ENCODE measurements around the gene WNT7B.
A peak's percentile ranks its signal among the peaks of the same experiment; 100 is the strongest.

The WNT7B gene

GRCh38 chr22:45977003-45977411 lies at the start of gene WNT7B:
Gene WNT7B (minus strand): TSS chr22:45977162. CDS start chr22:45976754, 408 bp downstream.
- peak within 1 kb of the TSS; percentile 9 for H3K4me3 ChIP-seq (ENCODE audit: low read depth, low read length)
- in situ Hi-C loops (cut with HindIII; ENCODE audit: low pct_ligation_motif_present, low sequenced_read_pairs), result no loop called here
- peaks cover 54% of the 10 kb centered on the region for H3K27me3 ChIP-seq (replicated peaks)
- DNase-seq, result no peak
- H3K36me3 ChIP-seq (replicated peaks), result no peaks in the 10 kb centered on the region
- TF ChIP-seq, protein P1, sequence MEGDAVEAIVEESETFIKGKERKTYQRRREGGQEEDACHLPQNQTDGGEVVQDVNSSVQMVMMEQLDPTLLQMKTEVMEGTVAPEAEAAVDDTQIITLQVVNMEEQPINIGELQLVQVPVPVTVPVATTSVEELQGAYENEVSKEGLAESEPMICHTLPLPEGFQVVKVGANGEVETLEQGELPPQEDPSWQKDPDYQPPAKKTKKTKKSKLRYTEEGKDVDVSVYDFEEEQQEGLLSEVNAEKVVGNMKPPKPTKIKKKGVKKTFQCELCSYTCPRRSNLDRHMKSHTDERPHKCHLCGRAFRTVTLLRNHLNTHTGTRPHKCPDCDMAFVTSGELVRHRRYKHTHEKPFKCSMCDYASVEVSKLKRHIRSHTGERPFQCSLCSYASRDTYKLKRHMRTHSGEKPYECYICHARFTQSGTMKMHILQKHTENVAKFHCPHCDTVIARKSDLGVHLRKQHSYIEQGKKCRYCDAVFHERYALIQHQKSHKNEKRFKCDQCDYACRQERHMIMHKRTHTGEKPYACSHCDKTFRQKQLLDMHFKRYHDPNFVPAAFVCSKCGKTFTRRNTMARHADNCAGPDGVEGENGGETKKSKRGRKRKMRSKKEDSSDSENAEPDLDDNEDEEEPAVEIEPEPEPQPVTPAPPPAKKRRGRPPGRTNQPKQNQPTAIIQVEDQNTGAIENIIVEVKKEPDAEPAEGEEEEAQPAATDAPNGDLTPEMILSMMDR (IDR thresholded peaks at IDR 0.05; ENCODE audit: low read depth, low read length, missing control alignments), result no peak
- no peak within 1 kb of the TSS for H3K27ac ChIP-seq

DNA sequence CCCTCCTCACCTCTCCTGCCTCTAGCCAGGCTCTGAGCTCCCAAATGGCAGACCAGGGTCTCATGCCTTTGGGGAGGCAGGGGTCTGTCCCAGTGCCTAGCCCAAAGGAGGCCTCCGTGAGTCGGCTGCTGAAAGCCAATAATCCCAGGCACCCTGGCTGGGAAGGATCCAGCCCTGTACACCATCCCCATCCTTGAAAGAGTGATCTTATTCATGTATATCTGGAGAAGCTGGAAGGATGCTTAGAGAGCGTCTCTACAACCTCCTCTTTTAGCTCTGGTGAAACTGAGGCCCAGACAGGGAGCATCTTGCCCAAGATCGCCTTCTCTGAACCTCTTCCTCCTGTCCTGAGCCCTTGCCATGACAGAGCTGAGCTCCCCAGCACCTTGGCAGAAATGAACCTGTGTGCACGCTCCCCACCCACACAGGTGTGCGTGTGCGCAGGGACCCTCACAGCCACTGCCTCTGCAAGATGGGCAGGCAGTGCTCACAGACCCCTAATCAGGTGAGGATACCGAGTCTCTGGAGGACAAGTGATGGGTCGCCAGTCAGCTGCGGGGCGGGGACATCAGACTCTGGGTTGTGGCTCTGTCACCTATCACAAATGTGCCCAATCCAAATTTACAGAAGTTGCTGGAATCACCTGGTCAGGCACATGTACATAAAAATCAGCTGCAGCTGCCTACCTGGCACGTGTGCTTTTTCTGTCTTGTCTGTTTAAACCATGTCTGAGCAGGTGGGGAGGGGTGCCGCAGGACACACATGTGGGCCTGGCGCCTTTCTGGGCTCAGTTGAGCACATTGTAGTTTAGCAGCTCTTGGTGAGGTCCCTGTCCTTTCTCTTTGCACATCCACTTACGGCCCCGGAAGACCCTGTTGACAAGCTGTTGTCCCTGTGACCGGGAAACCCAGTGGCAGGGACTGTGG lies 49.3 kb upstream of the WNT7B start:
- H3K36me3 ChIP-seq (replicated peaks), result no peaks in the 10 kb centered on the region
- no peak for DNase-seq
- TF ChIP-seq, protein P1 (IDR thresholded peaks at IDR 0.05; ENCODE audit: low read depth, low read length, missing control alignments), result no peak
- peaks cover 3% of the 10 kb centered on the region for H3K27me3 ChIP-seq (replicated peaks)
- H3K4me3 ChIP-seq (ENCODE audit: low read depth, low read length), result no peak overlapping the region
- in situ Hi-C loops (cut with HindIII; ENCODE audit: low pct_ligation_motif_present, low sequenced_read_pairs), result no loop called here
- H3K27ac ChIP-seq, result no peak overlapping the region

DNA sequence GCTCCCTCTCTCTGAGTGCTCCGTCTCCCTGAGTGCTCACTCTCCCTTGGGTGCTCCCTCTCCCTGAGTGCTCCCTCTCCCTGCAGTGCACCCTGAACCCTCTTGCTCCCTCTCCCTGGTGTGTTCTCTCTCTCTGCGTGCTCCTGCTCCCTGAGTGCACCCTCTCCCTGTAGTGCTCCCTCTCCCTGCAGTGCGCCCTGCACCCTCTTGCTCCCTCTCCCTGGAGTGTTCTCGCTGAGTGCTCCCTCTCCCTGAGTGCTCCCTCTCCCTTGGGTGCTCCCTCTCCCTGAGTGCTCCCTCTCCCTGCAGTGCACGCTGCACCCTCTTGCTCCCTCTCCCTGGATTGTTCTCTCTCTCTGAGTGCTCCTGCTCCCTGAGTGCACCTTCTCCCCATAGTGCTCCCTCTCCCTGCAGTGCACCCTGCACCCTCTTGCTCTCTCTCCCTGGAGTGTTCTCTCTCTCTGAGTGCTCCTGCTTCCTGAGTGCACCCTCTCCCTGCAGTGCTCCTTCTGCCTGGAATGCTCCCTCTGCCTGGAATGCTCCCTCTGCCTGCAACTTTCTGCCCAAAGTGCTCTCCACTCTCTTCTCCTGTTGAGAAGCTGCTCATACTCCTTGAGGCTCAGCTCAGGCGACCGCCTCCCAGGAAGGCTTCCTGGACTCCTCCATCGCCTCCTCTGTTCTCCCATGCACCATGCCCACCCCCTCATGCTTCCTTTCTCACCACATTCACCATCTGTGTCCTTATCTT lies 48.4 kb upstream of the WNT7B start:
- Histone ChIP-seq H3K27ac (no peak overlapping the region), H3K4me3 (ENCODE audit: low read depth, low read length) (no peak overlapping the region), H3K36me3 (replicated peaks) (no peaks in the 10 kb centered on the region), H3K27me3 (replicated peaks) (peaks cover 3% of the 10 kb centered on the region)
- in situ Hi-C loops (cut with HindIII; ENCODE audit: low pct_ligation_motif_present, low sequenced_read_pairs), result no loop called here
- TF ChIP-seq, protein P1 (IDR thresholded peaks at IDR 0.05; ENCODE audit: low read depth, low read length, missing control alignments), result no peak
- DNase-seq, result no peak

GRCh38 chr22:46024136-46024840 lies 47.3 kb upstream of the WNT7B start:
- DNase-seq, result no peak
- Histone ChIP-seq H3K27ac (no peak overlapping the region), H3K27me3 (replicated peaks) (peaks cover 3% of the 10 kb centered on the region), H3K36me3 (replicated peaks) (no peaks in the 10 kb centered on the region), H3K4me3 (ENCODE audit: low read depth, low read length) (no peak overlapping the region)
- in situ Hi-C loops (cut with HindIII; ENCODE audit: low pct_ligation_motif_present, low sequenced_read_pairs), result no loop called here
- TF ChIP-seq, protein P1 (IDR thresholded peaks at IDR 0.05; ENCODE audit: low read depth, low read length, missing control alignments), result no peak

DNA sequence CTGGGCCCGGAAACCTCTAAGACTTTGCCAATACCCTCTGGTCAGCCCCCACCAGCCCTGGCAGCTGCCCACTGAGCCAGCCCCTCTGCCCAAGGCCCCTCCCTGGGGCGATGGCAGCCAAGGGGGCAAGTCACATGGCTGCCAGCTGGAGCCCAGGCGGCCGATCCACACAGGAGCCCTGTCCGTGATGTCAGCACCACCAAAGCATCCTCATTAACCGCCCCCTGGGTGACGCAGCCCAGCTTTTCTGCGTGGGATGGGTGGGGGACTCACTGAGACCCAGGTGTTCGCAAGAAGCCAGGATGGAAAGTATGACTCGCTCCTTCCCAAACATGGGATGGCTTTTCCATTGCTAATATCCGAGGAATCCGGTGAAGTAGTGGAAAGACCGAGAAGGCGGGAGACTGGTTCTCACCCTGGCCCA lies 46.6 kb upstream of the WNT7B start:
- no peak for DNase-seq
- H3K27ac ChIP-seq, result no peak overlapping the region
- H3K36me3 ChIP-seq (replicated peaks), result no peaks in the 10 kb centered on the region
- H3K27me3 ChIP-seq (replicated peaks), result peaks cover 3% of the 10 kb centered on the region
- in situ Hi-C loops (cut with HindIII; ENCODE audit: low pct_ligation_motif_present, low sequenced_read_pairs), result no loop called here
- no peak overlapping the region for H3K4me3 ChIP-seq (ENCODE audit: low read depth, low read length)
- TF ChIP-seq, protein P1 (IDR thresholded peaks at IDR 0.05; ENCODE audit: low read depth, low read length, missing control alignments), result no peak

Measured in brain microvascular endothelial cell (primary cell).